T-helper 2 cell treated with Interferon-gamma antibody and Interleukin-4, amounts not matched to agents 5 μg/mL and 100 μg/mL, for 36 hours (primary cell): ENCODE measurements around the gene MLLT11.

Experiments
- DNase-seq: peaks from one replicate; pipeline ENCODE4 v3.0.0; 2021; ENCODE audit warnings: low spot score
- H3K27ac Mint-ChIP-seq: one replicate; pipeline ENCODE4 v1.8.0; 2021; ENCODE audit warnings: mild to moderate bottlenecking, mixed read lengths
- H3K27me3 Mint-ChIP-seq: one replicate; pipeline ENCODE4 v1.8.0; 2021; ENCODE audit warnings: low read depth, mixed read lengths
- H3K36me3 Mint-ChIP-seq: one replicate; pipeline ENCODE4 v1.8.0; 2021; ENCODE audit warnings: low read depth, mixed read lengths
- H3K4me1 Mint-ChIP-seq: one replicate; pipeline ENCODE4 v1.8.0; 2021; ENCODE audit warnings: low read depth, mixed read lengths
- H3K4me3 Mint-ChIP-seq: one replicate; pipeline ENCODE4 v1.8.0; 2022; ENCODE audit warnings: mild to moderate bottlenecking, moderate library complexity, mixed read lengths
- H3K9me3 Mint-ChIP-seq: one replicate; pipeline ENCODE4 v1.8.0; 2021; ENCODE audit warnings: mixed read lengths

Gene MLLT11

DNA sequence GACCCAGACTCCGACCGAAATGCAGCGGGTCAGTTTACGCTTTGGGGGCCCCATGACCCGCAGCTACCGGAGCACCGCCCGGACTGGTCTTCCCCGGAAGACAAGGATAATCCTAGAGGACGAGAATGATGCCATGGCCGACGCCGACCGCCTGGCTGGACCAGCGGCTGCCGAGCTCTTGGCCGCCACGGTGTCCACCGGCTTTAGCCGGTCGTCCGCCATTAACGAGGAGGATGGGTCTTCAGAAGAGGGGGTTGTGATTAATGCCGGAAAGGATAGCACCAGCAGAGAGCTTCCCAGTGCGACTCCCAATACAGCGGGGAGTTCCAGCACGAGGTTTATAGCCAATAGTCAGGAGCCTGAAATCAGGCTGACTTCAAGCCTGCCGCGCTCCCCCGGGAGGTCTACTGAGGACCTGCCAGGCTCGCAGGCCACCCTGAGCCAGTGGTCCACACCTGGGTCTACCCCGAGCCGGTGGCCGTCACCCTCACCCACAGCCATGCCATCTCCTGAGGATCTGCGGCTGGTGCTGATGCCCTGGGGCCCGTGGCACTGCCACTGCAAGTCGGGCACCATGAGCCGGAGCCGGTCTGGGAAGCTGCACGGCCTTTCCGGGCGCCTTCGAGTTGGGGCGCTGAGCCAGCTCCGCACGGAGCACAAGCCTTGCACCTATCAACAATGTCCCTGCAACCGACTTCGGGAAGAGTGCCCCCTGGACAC is 12.1 kb upstream of the MLLT11 start:
- H3K36me3 Mint-ChIP-seq: peaks cover 32% of the 10 kb centered on the region
- peak; percentile 42 for DNase-seq
- H3K9me3 Mint-ChIP-seq: no peaks in the 10 kb centered on the region
- H3K27me3 Mint-ChIP-seq: no peaks in the 10 kb centered on the region
- peak overlapping the region; percentile 87 for H3K4me3 Mint-ChIP-seq
- H3K4me1 Mint-ChIP-seq: peaks cover 34% of the 10 kb centered on the region
- peak overlapping the region; percentile 49 for H3K27ac Mint-ChIP-seq

DNA sequence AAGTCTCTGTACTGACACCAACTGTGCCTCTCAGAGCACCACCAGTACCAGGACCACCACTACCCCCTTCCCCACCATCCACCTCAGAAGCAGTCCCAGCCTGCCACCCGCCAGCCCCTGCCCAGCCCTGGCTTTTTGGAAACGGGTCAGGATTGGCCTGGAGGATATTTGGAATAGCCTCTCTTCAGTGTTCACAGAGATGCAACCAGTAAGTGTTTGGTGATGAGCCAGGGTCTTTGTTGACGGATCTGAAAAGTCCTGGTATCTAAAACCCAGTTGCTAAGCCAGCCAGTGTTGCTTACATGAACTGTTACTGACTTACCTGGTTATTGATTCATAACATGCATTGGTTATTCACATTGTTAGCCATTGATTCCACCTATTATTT is 11.6 kb upstream of the MLLT11 start:
- Mint-ChIP-seq H3K4me1 (peaks cover 32% of the 10 kb centered on the region), H3K27ac (peak overlapping the region; percentile 49), H3K4me3 (peak overlapping the region; percentile 87), H3K27me3 (no peaks in the 10 kb centered on the region), H3K9me3 (no peaks in the 10 kb centered on the region), H3K36me3 (peaks cover 35% of the 10 kb centered on the region)
- DNase-seq: no peak

DNA sequence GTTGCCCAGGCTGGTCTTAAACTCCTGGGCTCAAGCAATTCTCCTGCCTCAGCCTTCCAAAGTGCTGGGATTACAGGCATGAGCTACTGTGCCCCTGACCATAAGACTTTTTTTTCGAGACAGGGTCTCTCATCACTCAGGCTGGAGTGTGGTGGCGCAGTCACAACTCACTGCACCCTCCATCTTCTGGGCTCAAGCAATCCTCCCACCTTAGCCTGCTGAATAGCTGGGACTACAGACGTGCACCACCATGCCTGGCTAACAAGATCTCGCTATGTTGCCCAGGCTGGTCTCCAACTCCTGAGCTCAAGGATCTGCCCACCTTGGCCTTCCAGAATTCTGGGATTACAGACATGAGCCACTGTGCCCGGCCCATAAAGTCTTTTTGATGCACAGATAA is 10.7 kb upstream of the MLLT11 start:
- no peak for DNase-seq
- no peaks in the 10 kb centered on the region for H3K9me3 Mint-ChIP-seq

DNA sequence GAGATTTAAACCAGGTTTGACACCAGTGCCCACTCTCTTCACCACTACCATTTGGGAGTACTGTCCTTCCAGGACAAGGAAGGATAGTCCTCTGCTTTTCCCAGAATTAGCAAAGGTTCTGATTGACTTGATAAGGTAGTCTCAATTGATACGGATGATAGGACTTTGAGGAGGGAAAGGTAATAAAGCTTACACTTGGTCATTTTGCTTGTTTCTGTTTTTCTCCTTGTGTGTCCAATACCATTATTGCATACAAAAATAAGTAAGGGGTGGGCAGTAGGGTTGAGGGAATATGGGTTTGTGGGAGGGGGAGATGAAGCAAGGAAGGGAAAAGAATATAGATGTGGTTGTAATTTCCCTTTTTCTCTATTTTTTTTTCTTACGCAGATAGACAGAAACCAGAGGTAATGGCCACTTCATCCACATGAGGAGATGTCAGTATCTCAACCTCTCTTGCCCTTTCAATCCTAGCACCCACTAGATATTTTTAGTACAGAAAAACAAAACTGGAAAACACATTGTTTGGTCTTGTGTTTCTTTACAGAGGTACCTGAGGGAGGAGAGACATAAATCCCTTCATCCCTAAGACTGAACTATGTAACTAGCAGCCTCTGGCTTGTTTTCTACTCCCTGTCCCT is 10.0 kb upstream of the MLLT11 start:
- Mint-ChIP-seq H3K27me3 (no peaks in the 10 kb centered on the region), H3K36me3 (peaks cover 49% of the 10 kb centered on the region)

More for the DNA sequence above, 10.7 kb upstream of the MLLT11 start:
- H3K4me3 Mint-ChIP-seq: no peak overlapping the region
- H3K36me3 Mint-ChIP-seq: peaks cover 42% of the 10 kb centered on the region
- peak overlapping the region; percentile 41 for H3K27ac Mint-ChIP-seq
- H3K27me3 Mint-ChIP-seq: no peaks in the 10 kb centered on the region
- peaks cover 32% of the 10 kb centered on the region for H3K4me1 Mint-ChIP-seq

DNA sequence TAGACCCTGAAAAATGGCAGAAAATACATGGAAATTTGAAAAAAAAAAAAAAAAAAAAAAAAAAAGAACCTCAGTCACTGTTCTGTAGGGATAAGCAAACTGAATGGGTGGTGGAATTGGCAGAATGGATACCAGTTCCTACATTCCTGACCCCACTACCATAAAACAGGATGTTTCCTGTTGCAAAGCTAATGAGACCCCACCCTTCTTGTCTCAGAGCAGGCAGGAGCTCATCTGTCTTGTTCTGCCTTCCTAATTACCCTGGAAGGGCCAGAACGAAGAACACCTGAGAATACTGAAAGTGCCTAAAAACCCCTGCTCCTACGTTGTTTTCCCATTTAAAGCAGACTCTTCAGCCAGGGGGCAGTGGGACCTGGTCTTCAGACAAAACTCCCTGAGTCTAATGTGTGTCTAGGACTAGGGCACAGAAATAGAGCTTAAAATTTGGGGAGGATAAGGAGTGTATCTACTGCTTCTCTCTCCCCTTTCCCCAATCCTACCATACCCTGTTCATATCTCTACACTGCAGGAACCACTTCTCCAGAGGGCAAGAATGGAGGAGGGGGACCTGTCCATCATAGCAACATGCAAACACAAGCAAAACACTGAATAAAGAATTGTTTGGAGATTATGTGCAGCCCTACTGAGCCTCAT is 8.7 kb upstream of the MLLT11 start:
- DNase-seq: no peak
- H3K36me3 Mint-ChIP-seq: peaks cover 62% of the 10 kb centered on the region
- H3K27me3 Mint-ChIP-seq: no peaks in the 10 kb centered on the region
- H3K4me3 Mint-ChIP-seq: no peak overlapping the region
- H3K4me1 Mint-ChIP-seq: peaks cover 51% of the 10 kb centered on the region
- H3K27ac Mint-ChIP-seq: peak overlapping the region; percentile 35
- H3K9me3 Mint-ChIP-seq: no peaks in the 10 kb centered on the region

More for the DNA sequence above, 10.0 kb upstream of the MLLT11 start:
- peak overlapping the region; percentile 35 for H3K27ac Mint-ChIP-seq
- H3K4me1 Mint-ChIP-seq: peaks cover 39% of the 10 kb centered on the region
- no peak for DNase-seq
- H3K4me3 Mint-ChIP-seq: peak overlapping the region; percentile 2
- H3K9me3 Mint-ChIP-seq: no peaks in the 10 kb centered on the region

DNA sequence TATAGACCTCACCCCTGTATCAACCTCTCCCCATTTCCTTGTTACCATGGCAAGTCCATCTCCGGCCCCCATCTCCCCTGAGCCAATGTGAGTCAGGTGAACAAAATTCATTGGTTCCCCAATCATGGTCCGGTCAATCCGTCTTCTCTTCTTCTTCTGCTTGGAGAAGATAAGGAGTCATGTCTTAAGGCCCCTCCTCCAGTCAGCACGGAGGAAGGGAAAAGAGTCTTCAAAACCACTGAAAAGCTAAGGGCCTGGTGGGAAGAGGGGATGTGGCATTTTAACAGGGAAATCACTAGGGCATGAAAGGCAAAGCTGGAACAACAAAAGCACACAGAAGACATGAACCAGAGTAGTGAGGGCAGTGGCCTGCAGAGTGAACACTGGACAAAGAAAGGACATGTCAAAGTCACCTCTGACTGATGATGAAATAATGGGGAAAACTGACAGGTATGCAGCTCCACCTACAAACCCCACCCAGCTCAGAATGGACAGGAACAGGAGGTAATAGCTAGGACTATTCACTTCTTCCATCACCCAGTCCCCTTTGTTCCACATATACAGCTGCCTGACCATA is 5.1 kb upstream of the MLLT11 start:
- H3K4me3 Mint-ChIP-seq: peak overlapping the region; percentile 93
- H3K9me3 Mint-ChIP-seq: no peaks in the 10 kb centered on the region
- peaks cover 45% of the 10 kb centered on the region for H3K4me1 Mint-ChIP-seq
- no peaks in the 10 kb centered on the region for H3K27me3 Mint-ChIP-seq
- H3K36me3 Mint-ChIP-seq: peaks cover 86% of the 10 kb centered on the region
- peak overlapping the region; percentile 94 for H3K27ac Mint-ChIP-seq
- DNase-seq: no peak

DNA sequence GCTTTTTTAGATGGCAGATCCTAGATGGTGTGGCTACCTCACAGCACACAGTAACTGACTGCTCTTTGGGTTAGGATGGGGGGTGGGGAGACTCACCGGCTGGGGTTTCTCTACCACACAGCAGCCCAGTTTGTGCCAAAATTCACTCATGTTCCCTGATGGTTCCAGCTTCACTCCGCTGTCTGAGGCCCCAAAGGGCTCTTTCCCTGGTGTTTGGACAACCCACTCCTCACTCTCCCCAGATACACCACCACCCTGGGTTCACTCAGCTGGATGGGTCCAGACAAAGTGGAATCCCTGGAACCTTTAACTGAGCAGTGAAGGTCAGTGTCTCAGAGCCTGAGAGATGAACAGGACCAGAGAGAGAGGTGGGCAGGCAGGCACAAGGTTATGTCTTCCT is 4.6 kb upstream of the MLLT11 start:
- H3K4me1 Mint-ChIP-seq: peaks cover 50% of the 10 kb centered on the region
- no peaks in the 10 kb centered on the region for H3K27me3 Mint-ChIP-seq
- H3K4me3 Mint-ChIP-seq: peak overlapping the region; percentile 93
- peaks cover 80% of the 10 kb centered on the region for H3K36me3 Mint-ChIP-seq
- no peak for DNase-seq
- H3K27ac Mint-ChIP-seq: peak overlapping the region; percentile 94
- no peaks in the 10 kb centered on the region for H3K9me3 Mint-ChIP-seq

DNA sequence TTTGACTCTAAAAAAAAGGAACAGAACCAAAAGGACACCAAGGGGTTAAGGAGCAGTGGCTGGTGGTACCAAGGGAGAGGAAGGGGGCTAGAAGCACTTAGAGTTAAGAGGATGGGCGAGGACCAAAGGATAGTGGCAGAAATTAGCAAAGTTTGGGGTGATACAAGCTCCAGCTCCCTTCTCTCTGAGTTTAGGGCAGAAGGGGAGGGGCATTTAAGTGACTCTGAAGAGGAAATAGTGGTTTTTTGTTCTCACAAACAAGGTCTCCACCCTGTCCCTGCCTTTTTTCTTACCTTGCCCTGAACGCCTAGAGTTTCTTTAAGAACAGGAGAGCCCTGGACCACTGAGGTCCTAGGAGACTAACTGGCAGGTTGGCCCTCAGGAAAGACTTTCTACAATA is 4.0 kb upstream of the MLLT11 start:
- DNase-seq: no peak
- peak overlapping the region; percentile 94 for H3K27ac Mint-ChIP-seq
- H3K4me1 Mint-ChIP-seq: peaks cover 56% of the 10 kb centered on the region

DNA sequence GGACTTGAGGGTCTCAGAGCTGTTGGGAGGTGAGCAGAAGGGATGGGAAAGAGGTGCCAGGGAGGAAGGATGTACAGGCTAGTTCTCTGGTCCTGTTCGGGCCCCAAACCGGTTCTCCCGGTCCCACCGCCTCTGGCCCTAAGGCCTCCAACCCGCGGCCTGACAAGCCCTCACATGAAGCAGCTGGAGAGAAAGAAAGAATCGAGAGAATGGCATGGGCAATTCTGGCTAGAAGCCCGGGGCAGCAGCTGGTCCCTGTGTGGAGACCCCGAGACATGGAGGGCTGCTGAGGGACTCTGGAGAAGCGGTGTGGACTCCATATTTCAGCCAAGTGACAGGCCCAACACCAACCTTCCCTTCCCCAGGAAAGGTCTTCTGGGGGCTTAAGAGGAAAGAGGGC is 1.5 kb upstream of the MLLT11 start:
- H3K36me3 Mint-ChIP-seq: peaks cover 55% of the 10 kb centered on the region
- peak overlapping the region; percentile 93 for H3K4me3 Mint-ChIP-seq
- no peaks in the 10 kb centered on the region for H3K9me3 Mint-ChIP-seq
- no peaks in the 10 kb centered on the region for H3K27me3 Mint-ChIP-seq
- H3K4me1 Mint-ChIP-seq: peaks cover 55% of the 10 kb centered on the region
- DNase-seq: no peak
- peak overlapping the region; percentile 94 for H3K27ac Mint-ChIP-seq

More for the DNA sequence above, 4.0 kb upstream of the MLLT11 start:
- H3K36me3 Mint-ChIP-seq: peaks cover 76% of the 10 kb centered on the region
- peak overlapping the region; percentile 93 for H3K4me3 Mint-ChIP-seq
- H3K27me3 Mint-ChIP-seq: no peaks in the 10 kb centered on the region
- no peaks in the 10 kb centered on the region for H3K9me3 Mint-ChIP-seq

DNA sequence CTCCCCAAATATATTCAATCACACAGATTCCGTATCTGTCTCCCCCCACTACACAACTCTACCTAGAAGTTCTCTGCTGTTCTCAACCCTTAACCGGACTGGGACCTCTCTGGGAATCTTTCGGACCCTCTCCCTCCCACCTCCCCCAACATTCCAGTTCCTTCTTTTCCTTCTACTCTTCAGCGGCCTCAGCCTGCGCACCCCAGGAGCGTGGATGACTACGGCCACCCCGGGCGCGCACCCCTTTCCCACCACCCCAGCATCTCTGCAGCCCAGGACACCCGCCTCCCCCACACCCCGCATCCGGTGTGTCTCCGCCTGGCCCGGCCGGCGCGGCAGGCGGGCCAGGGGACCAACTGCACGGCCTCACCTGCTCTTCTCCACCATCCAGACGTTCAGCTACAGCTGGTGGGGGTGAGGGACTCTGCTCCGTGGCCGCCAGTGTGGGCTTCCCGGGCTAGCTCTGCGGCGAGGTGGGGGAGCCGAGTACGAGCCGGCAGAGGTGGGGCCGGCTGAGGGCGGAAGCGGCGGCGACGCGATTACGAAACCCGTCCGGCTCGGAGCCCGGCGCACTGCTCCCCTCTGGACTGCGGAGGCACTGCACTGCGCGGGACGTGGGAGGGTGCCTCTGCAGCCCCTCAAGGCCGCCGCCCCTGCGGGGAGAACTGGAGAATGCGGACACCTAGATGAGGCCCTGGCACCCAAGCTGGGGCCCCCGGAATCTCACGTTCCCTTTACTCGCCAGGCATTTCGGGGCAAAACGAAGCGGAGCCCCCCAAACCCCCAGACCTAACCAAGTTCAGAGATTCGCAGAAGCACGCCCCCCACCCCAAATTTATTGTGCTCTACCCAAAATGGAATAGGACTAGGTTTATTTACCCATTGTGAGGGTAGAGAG is 839 bp upstream of the MLLT11 start, which contains the start of gene CDC42SE1:
Gene CDC42SE1 (minus strand): TSS at position 514 of the 898 bp plus-strand sequence. CDS start 3,892 bp downstream, outside the sequence.
- Mint-ChIP-seq H3K27me3 (no peaks in the 10 kb centered on the region), H3K27ac (peak within 1 kb of the TSS; percentile 94), H3K4me3 (peak within 1 kb of the TSS; percentile 93), H3K36me3 (peaks cover 48% of the 10 kb centered on the region), H3K4me1 (peaks cover 55% of the 10 kb centered on the region), H3K9me3 (no peaks in the 10 kb centered on the region)
- DNase-seq: peak; percentile 85

DNA sequence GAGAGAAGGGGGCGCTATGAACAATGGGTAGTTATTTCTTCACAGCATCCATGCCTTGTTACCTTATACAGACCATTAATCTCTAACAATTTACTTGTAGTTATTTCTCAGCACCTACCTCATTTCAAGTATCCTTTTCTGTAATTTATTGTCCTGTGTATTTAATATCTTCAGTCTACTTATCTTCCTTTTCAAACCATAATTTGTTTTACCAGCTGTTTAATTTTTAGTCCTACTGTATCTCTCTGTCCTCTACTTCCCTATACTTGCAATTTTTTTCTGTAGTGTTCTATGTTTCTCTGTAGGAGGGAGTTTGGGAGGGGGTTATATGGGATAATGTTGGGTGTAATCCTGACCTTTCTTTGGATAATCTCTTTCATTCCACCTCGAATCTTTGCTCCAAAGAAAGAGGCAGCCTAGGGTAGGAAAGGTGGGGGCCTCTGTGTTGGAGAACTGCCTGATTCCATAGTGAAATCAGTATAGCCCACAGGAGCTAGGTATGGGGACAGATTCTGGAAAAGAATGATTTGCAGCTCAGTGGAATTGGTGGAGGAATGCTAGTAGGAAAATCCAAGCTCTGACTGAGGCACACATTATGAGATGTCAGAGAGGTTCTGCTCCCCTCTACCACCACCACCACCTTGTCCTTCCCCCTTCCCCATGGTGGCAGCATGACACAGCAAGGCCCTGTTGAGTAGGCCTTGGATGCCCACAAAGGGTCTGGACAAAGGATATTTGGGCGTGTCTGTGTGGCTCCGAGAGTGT is 642 bp downstream of the MLLT11 start:
- Mint-ChIP-seq H3K4me3 (peak overlapping the region; percentile 93), H3K9me3 (no peaks in the 10 kb centered on the region), H3K36me3 (peaks cover 37% of the 10 kb centered on the region), H3K27ac (peak overlapping the region; percentile 94), H3K27me3 (no peaks in the 10 kb centered on the region), H3K4me1 (peaks cover 46% of the 10 kb centered on the region)
- DNase-seq: no peak

DNA sequence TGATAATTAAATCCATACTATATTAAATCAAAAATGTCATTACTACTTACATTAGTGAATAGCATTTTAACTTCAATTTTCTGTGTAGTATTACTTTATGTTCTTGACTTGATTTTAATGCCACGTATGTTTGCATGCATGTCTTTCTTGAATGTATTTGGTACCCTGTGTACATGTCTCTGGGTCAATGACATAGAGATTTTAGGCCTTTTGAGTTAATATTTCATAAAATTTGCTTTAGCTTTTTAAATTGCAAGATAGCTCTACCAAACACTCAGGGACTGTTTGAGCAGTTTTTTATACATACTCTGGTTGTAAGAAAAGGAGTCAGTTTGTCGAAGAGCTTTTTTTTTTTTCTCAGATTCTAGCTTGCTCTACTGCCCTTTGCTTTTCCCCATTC is 1.5 kb downstream of the MLLT11 start:
- Mint-ChIP-seq H3K4me1 (peaks cover 37% of the 10 kb centered on the region), H3K36me3 (peaks cover 28% of the 10 kb centered on the region), H3K27me3 (no peaks in the 10 kb centered on the region), H3K4me3 (no peak overlapping the region), H3K9me3 (no peaks in the 10 kb centered on the region), H3K27ac (no peak overlapping the region)
- DNase-seq: no peak
